ENCODE results near the gene DYNLT3.

Gene DYNLT3

GRCh38 chrX:37846558-37846933 is 825 bp downstream of the DYNLT3 start:
- no peak for DNase-seq (ENCODE audit: low spot score)
- H3K4me3 ChIP-seq, result peak overlapping the region; percentile 88
- no peak for TF ChIP-seq CTCF (IDR thresholded peaks at IDR 0.05)
- peak overlapping the region; percentile 86 to 92 for H3K27ac ChIP-seq

- no peak for TF ChIP-seq CTCF (IDR thresholded peaks at IDR 0.05)
- Histone ChIP-seq H3K27ac (peak overlapping the region; percentile 86 to 92), H3K4me3 (peak overlapping the region; percentile 88)
- no peak for DNase-seq (ENCODE audit: low spot score)
Measured at GRCh38 chrX:37846141-37846540, 1.2 kb downstream of the DYNLT3 start.

- no peak for TF ChIP-seq CTCF (IDR thresholded peaks at IDR 0.05)
- Histone ChIP-seq H3K27ac (no peak overlapping the region), H3K4me3 (no peak overlapping the region)
- no peak for DNase-seq (ENCODE audit: low spot score)
Measured at GRCh38 chrX:37844622-37845021, 2.7 kb downstream of the DYNLT3 start.

GRCh38 chrX:37840931-37841330 is 6.4 kb downstream of the DYNLT3 start:
- no peak for DNase-seq (ENCODE audit: low spot score)
- Histone ChIP-seq H3K27ac (no peak overlapping the region), H3K4me3 (no peak overlapping the region)
- no peak for TF ChIP-seq CTCF (IDR thresholded peaks at IDR 0.05)

GRCh38 chrX:37834937-37835336 is 12.4 kb downstream of the DYNLT3 start:
- no peak for DNase-seq (ENCODE audit: low spot score)
- Histone ChIP-seq H3K27ac (no peak overlapping the region), H3K4me3 (no peak overlapping the region)
- TF ChIP-seq CTCF (IDR thresholded peaks at IDR 0.05), result no peak

- Histone ChIP-seq H3K4me3 (no peak overlapping the region), H3K27ac (no peak overlapping the region)
- DNase-seq (ENCODE audit: low spot score), result no peak
- TF ChIP-seq CTCF (IDR thresholded peaks at IDR 0.05), result no peak
Measured at GRCh38 chrX:37830371-37830770, 17.0 kb downstream of the DYNLT3 start.

- Histone ChIP-seq H3K27ac (no peak overlapping the region), H3K4me3 (no peak overlapping the region)
- no peak for DNase-seq (ENCODE audit: low spot score)
- TF ChIP-seq CTCF (IDR thresholded peaks at IDR 0.05), result no peak
Measured at GRCh38 chrX:37829721-37830120, 17.6 kb downstream of the DYNLT3 start.

Measured in coronary artery (tissue), 2 donors.